NAMALWA (cell line): ENCODE measurements around the gene FIBCD1.
"Not testable (repeated sequence)": the region's sequence is repeated elsewhere in the genome, so short reads cannot be mapped to it uniquely, and the experiment has no call there.

ENCODE experiments used
- DNase-seq: peaks from one replicate; pipeline ENCODE4 v3.0.0-alpha.2; 2015; ENCODE audit warnings: low spot score

Gene FIBCD1

GRCh38 chr9:130921989-130922892, 16.8 kb downstream of the FIBCD1 start:
- DNase-seq: no peak

GRCh38 chr9:130921300-130921988, 17.6 kb downstream of the FIBCD1 start:
- no peak for DNase-seq

- no peak for DNase-seq
Measured at GRCh38 chr9:130920762-130921299, 18.2 kb downstream of the FIBCD1 start.

GRCh38 chr9:130920233-130920632, 18.8 kb downstream of the FIBCD1 start:
- no peak for DNase-seq

- no peak for DNase-seq
Measured at GRCh38 chr9:130919559-130920145, 19.4 kb downstream of the FIBCD1 start.

GRCh38 chr9:130918826-130919558, 20.1 kb downstream of the FIBCD1 start:
- no peak for DNase-seq

- DNase-seq: no peak
Measured at GRCh38 chr9:130918101-130918825, 20.8 kb downstream of the FIBCD1 start.

GRCh38 chr9:130917168-130917960, 21.7 kb downstream of the FIBCD1 start:
- DNase-seq: no peak

GRCh38 chr9:130915096-130915447, 24.0 kb downstream of the FIBCD1 start:
- no peak for DNase-seq

- DNase-seq: no peak
Measured at GRCh38 chr9:130914417-130915095, 24.5 kb downstream of the FIBCD1 start.

GRCh38 chr9:130913599-130914416, 25.2 kb downstream of the FIBCD1 start:
- DNase-seq: peak; percentile 19

- no peak for DNase-seq
Measured at GRCh38 chr9:130912932-130913598, 26.0 kb downstream of the FIBCD1 start.

GRCh38 chr9:130911254-130912049, 27.6 kb downstream of the FIBCD1 start:
- DNase-seq: no peak

- DNase-seq: not testable (repeated sequence)
Measured at GRCh38 chr9:130910670-130911069, 28.4 kb downstream of the FIBCD1 start.

- not testable (repeated sequence) for DNase-seq
Measured at GRCh38 chr9:130910041-130910440, 29.0 kb downstream of the FIBCD1 start.

GRCh38 chr9:130908878-130909355, 30.1 kb downstream of the FIBCD1 start:
- DNase-seq: no peak

GRCh38 chr9:130908146-130908877, 30.7 kb downstream of the FIBCD1 start:
- DNase-seq: no peak
